NCI-H1694 (cell line): ENCODE results near the gene SVIL.
"Not testable (repeated sequence)": the region's sequence is repeated elsewhere in the genome, so short reads cannot be mapped to it uniquely, and the experiment has no call there.

Experiments
- DNase-seq: peaks from one replicate; lab custom pipeline; 2025; lab: John Stamatoyannopoulos, UW

SVIL gene

DNA sequence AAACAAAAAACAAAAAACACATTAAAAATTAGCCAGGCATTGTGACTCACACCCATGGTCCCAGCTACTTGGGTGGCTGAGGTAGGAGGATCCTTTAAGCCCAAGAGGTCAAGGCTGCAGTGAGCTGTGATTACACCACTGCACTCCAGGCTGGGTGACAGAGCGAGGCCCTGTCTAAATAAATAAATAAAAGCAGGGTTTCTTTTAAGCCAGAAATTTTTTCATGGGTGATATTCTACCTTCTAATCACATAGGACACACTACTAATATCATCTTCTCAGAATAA lies 14.2 kb upstream of the SVIL start:
- no peak for DNase-seq

DNA sequence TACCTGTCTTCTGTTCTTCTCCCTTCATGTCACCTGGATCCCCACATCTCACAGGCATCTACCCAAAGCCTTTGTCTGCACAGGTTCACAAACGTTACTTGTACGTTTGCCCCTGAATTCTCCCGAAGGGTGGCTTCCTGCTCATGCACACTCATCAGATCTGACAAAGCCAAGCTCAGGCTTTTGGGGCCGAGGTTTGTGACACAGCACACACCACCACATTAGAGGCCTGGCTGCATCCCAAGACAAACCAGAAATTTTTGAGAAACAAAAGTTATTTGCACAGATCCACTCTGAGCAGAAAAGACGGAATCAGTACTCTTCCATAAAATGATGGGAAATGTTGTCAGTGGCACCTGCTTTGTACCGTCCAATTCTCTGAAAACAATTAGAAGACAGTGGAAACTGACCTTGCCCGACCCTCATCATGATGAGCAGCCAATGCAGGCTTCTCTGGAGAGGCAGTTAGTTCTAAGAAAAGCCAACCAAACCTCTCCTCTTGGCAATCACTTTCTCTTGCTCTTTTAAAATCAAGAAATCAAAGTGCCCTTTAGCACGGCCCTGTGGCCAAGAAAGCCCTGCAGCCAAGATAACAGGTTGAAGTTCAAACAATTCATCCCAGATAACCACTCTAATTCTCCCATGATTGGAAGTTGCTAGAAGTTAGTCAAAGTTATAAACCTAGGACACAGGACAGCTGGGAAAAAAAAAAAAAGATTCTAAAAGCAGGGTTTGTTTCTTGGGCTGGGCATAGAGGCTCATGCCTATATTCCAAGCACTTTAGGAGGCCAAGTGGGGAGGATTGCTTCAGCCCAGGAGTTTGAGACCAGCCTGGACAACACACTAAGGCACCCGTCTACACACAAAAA lies 13.6 kb upstream of the SVIL start:
- no peak for DNase-seq

DNA sequence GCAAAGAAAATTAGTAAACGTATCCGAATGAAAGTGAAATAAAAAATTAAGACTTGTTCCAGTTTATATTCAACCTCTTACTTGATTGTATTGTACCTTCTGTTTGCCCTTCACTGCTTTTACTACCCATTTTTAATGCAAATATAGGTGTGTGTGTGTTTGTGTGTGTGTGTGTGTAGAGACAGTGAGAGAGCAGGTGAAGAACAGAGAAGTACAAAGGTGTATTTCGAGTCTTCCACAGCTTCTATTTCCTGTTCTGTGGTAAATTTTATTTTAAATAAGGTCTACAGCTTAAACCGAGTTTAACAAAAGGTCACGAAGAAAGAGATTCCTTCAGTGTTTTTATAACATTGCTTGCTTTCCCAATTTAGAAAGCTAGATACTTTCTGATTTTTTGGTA lies 12.7 kb upstream of the SVIL start:
- DNase-seq: no peak

DNA sequence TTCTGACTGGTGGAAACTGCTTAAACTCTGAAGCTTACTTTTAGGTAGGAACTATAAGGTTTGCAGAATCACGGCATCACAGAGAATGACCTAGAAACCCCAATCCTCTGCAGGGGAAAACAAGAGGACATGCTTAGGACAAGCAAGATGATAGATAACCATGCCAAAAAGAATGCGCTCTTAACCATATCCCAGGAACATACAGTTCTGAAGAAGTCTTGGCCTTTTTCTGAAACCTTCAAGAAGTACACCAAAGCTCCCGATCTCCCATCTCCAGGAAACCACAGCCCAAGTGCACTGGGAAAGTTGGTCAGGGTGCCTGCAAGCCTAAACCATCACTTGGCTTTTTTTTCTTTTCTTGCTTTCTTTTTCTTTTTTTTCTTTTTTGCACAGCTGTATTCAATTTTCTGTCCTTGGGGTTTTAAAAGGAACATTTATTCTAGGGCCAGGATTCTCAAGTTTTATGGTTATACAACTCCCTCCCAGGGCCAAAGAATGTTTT lies 12.2 kb upstream of the SVIL start:
- no peak for DNase-seq

DNA sequence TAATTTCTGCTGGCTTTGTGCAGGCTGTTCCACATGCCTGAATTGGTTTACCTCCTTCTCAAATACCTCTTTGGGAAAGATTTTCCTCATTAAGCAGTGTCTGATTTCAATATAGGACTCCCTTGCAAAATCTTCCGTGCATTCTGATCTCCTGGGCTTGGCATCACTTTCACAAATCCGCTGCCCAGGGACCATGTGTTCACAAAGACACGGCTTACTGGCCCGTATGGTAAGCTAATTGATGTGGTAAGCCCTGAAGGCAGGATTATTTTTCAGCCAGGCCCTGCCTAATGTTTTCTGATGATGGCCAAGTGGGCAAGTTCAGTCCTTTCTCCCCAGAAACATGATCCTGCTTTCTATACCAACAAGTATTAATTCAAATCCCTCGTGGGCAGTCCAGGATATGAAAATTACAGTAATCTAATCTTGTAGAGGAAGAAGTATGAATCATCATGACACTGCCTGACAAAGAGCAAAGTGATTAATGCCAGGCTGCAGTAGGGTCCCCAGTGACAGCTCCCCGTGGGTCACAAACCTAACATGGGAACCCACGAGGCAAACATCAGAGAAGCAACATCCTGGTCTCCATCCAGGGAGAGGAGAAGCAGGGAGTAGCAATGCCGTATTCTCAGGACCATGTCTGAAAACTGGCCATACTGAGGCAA lies 11.6 kb upstream of the SVIL start:
- no peak for DNase-seq

DNA sequence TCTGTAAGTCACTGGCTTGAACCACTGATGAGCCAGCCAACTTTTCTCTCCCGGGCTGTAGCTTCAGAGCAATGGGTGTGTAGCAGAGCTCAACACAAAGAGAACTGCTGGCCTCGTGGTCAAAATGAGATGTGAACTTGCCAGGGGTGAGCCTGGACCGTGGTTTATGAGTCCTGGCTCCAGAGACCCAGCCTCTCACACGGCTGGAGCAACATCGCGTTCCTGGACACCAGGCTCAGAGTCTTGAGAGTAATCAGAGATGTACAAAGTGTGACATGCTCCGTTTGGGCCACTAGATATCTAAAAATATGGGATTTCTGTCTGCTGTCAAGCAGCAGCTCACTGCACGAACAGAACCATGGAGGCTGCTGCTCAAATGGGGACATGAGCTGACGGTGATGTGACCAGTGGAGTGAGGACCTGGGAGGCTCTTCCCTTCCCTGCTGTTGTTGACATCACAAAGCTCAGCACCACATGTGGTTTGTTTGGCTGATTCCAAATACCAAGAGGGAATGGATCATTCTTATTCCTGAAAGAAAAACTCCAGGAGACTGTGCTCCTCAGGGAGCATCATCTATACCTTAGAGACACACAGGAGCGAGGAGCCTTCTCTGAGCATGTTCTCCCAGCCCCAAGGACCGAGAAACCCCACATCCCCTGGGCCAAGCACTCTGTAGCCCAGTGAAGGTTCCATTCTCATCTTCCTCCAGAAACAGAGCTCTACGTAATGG lies 9.2 kb upstream of the SVIL start:
- DNase-seq: no peak

DNA sequence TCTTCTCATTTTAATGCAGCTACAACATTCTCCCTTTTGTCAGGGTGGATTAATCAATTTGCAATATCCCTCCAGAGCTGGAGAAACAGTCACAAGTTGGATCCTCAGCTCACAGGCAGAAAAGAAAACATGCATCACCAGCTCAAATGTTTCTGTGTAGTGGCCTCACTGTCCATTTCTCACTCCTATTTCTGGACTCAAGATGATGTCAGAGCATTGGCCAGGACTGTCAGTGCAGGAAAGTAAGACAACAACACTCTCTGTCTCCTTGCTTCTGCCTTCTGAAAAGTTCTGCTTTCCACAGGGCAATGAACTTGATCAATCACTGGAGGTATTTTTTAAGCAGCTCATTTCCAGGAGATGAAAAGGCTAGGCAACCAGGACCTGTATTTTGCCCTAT lies 8.2 kb upstream of the SVIL start:
- no peak for DNase-seq

DNA sequence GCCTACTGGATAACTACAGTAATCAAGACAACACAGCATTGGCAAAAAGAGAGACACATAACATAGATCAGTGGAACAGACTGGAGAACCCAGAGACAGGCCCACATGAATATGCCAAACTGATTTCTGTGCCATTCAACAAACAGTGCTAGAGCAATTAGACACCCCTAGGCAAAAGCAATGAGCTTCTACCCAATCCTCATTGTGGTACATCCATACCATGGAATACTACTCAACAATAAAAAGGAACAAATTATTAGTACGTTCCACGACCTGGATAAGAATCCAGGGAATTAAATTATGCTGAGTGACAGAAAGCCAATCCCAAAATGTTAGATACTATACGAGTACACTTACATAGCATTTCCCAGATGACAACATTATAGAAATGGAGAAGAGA lies 2.8 kb upstream of the SVIL start:
- no peak for DNase-seq

DNA sequence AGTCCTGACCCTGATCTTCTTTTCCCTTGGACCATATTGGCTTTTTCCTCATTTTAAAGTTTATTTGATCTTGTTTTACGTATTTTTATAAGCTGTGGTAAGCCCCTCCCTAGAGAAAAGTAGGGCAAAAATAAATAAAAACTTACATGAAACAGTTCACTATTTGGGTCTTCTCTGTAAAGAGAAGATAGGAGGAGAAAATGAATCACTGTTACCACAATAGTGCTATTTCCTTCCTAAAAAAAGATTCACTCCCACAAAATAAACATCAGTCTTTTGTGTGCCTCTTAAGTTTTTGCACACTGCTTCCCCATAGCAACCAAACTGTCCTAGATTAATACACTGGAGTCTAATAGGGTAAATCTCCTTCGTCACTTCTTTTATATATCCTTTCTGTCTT lies 1.4 kb upstream of the SVIL start:
- no peak for DNase-seq

DNA sequence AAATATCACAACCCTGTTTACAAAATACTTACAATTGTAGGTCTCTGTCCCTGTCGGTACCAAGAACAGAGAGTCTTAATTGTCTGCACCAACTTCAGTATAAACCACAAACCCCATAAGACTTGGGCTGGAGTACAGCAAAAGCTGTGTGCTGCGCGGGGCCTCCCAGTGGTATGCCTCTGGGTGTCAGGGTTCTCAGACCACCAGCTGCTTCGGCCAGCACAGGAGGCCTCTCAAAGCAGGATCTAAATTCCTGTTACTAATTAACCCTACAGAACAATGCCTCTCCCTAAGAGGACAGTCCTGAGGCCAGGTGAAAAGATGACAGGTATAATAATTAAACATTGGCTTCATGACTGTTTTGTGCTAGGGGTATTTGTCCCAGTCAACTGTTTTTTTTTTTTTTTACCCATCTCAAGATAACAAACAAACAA lies 957 bp upstream of the SVIL start:
- no peak for DNase-seq

DNA sequence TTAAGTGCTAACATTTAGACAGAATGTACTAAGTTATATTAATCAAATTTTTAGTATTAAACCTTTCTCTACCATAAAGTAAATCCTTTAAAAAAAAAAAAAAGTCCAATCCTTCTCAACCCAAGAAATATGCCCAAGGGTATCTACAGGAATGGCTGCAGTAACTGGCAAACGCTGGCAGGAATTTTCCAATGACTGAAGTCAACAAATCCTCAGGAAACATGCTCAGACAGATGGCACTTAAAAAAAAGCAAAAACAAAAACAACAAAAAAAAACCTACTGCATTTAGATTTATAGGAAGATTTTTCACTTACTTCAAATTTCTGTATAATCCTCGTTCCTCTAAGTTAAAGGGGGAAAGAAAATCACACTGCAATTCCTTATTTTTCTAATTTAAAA lies 666 bp downstream of the SVIL start:
- no peak for DNase-seq

DNA sequence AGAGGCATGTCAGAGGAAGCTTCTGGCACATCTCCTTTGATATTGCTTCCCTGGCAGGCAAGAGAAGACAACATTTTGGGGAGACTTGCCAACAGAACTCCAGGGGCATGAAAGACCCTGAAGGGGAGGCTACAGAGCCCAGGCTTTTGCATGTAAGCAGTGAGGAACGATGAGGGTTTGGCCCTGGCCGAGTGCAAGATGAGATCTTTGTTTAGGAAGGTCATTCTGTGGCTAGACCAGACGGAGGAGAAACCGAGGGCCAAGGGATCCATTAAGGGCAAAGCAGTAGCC lies 3.8 kb downstream of the SVIL start:
- no peak for DNase-seq

DNA sequence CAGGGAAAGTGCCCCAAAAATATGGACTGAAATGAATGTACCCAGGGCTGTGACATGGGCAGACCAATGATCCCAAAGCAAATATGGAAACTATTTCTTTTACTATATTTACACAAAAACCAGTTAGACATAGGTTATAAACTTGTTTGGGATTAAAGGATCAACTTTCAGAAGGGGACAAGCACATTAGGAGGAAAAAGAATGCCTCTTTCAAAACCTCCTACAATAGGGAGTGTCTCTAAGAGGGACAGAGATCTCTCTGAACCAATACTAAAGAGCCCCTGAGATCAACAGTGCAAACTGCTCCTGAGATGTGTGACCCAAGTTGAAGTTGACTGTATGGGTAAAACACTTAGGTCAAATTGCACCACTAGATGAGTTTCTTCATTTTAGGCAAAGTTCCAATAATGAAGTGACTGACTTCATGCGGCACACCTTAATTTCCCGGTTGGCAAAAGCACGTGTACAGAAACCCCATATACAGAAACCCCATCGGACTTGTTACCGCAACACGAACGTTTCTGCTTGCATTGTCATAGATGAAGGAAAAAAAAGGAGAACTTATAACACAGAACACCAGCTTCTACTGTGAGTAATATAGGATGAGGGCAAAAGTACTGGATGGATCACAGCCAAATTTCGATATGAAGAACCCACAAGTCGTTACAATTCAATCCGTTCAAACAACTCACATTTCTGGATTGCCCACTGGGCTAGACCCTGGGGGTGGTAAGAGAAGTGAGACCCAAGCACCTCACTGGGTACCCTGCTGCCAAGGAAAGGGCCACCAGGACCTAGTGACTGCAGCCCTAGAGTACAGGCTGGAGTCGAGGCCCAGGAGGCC lies 4.3 kb downstream of the SVIL start:
- no peak for DNase-seq

DNA sequence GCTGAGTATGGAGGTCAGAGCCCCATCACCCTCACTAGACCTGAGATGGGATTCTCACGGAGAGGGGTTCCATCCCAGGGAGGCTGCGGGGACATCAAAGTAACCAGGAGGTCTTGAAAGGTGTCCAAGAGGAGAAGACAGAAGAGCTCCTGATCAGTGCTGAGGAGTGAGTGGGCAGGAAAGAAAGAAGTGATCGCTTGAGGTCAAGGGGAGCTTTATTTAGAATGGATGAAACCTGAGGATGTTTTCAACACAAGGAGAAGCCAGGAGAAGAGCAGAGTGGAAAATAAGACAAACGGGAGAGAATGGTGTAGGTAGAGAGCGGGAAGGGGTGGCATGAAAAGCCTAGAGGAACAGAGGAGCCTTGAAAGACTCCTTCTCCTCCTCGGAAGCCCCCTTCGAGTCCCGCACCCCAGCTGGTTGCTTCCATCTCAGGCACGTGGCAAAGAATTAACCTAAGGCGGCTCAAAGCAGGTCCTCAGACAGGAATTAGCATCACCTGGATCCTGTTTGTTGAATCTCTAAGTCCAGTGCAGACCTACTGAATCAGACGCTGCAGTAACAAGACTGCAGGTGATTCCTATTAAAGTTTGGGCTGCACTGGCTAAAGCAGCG lies 5.8 kb downstream of the SVIL start:
- no peak for DNase-seq

DNA sequence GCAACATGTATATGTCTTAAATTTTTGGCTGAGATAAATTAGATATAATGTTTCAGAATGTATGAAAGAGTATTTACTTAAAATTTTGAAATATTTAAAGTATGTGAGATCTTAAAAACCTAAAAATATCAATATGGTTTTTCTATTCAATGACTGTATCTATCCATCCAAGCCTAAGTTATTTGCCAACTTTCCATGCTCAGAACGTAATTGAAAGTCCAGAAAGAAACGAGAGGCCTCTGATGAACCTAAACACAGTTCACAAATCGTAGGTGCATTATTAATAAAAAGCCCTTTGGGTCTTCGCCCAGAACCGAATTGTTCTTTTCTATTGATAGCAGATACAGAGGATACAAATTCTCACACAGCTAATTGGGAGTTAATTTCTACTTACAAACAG lies 6.5 kb downstream of the SVIL start:
- no peak for DNase-seq

DNA sequence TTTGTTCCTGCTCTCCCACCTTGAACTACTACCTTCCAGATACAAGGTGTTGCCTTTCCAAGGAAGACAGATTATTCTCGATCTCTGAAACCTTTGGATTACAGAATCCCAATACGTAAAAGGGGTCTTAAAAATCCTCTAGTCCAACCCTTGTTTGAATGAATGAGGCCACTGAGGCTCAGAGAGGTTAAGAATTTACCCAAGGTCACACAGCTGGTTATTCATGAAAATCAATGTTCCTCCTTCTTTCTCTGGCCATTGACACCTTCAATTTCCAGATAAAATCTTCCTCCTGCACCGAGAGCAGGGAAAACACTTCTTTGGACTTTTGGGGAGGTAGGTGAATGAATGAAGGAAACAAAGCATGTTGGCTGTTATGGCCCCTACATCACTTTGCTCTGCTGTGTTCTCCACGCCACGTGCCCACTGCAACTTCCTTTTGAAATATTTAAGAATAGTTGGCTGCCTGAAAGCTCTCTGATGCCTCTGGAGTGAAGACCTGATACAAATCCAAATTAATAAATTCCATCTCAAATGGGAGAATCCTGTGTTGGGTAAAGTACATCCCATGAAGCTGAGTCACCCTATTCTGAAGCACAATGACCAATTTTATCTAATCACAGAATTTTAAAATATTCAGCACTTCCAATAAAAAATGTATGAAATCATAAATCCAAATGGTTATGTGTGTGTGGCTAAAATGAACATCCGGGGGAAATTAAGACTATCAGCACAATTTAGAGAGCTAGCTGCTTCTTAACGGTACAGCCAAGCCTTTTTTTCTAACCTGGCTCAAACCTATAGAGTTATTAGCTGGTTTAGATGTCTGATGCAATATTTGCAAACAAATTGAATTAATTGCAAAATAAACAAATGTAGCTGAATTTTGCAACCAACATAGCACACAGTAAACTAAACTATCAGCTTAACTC lies 7.3 kb downstream of the SVIL start:
- DNase-seq: no peak

DNA sequence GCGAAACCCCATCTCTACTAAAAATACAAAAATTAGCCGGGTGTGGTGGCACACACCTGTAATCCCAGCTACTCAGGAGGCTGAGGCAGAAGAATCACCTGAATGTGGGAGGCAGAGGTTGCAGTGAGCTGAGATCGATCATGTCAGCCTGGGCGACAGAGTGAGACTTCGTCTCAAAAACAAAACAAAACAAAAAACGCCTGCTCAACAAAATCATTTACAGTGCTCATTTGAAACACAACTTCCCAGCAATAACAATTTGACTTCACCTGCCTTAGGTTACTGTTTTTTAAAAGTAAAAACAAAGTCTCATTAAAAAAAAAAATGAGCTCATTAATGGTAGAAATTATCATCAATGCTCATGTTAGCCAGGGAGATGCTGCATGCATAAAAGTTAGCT lies 10.4 kb downstream of the SVIL start:
- not testable (repeated sequence) for DNase-seq

DNA sequence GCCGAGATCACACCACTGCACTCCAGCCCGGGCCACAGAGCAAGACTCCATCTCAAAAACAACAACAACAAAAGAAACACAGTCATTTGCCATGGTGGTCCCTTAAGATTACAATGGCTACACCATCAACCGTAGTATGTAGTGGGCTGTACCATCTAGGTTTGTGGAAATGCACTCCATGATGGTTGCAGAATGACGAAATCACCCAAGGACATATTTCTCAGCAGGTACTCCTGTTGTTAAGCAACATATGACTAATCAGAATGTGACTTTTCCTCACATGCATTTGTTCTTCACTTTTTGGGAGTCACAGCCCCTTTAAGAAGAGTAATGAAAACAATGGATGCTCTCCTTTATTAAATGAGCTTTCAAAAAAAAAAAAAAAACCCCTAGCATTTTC lies 11.0 kb downstream of the SVIL start:
- no peak for DNase-seq

DNA sequence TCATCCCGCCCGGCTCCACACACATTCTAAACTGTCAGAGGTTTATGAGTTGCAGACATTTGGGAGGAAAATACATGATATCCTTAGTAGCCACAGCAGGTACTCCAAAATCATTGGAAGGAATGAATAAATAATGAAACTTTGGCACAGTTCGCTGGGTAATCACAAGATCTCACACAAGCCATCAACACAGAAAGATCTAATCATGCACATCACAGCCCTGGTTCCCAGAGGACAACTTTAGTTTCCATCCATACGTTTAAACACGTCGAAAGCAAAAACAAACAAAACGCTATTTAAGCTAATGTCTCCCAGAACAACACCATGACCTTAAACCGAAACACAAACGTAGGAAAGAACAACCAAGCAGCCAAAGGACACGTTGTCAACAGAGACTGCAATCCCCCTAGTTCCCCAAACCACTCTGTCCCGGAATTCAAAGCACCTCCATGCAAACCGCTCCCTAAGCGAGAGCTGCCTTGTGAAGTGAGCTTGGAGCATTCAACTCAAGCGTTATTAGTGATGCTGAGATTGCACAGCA lies 12.3 kb downstream of the SVIL start:
- DNase-seq: no peak

DNA sequence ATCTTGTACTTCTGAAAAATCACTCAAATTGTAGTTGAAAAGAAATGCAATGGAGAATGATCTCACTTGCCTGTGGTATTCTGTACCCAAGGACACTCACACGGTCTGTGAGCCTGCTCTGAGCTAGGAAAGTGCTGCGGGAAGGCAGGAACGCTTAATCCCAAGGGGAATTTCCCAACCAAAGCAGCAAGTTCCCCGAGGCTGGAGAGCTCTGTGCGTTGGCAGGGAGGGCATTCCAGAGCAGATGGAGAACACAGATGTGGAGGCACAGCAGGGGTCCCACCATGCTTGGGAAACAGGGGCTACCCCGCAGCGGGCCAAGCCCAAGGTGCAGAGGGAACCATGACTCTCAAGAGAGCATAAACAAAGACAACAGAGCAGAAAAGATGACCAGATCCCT lies 13.6 kb downstream of the SVIL start:
- peak; percentile 73 for DNase-seq
